ENCODE results near the gene TRPM1. TPM values are rescaled to one million over a fixed set of nuclear protein-coding genes. Genes with fewer than 3 reads are reported as not detected.
A peak's percentile ranks its signal among the peaks of the same experiment; 100 is the strongest.

Gene TRPM1
- total RNA-seq, 2 donors from 2014 or later = not detected

DNA sequence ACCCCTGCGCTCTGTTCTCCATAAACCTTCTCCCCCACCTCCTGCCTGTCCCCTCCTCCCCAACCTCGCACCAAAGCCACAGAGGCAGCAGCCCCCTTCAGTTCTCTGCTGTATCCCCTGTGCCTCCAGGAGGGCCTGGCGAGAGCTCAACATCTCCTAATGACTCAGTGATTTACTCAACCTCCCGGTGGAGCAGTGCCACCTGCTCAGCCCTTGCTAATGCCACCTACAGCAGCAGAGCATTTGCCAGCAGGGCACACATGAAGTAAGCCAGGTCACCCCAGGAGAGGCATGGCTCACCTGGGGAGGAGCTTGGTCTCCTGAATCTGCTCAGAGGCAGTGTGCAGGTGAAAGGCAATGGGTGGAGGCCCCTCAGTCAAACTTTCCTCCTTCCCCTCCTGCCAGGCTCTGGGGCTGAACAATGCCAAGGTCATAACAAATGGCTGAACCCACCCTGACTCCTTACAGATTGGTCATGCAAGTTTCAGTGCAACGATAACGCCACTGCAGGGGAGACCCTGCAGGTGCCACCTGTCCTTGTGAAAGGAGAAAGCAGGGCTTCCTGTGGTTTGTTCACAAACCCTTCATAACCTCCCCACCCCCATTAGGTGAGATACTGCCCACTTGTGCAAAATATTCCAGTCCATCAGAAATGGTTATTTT, 19.8 kb downstream of the TRPM1 start:
- no peak overlapping the region for H3K4me3 ChIP-seq
- H3K27ac ChIP-seq = no peak overlapping the region
- H3K4me1 ChIP-seq = peaks cover 9% of the 10 kb centered on the region
- H3K9ac ChIP-seq (ENCODE audit: low read depth in 2 of 2, low read length in 2 of 2) = peak overlapping the region in 1 of 2 donors; percentile 28
- DNase-seq = peak; percentile 46
- no peak for TF ChIP-seq CTCF (IDR thresholded peaks at IDR 0.05)
- no peaks in the 10 kb centered on the region for H3K27me3 ChIP-seq
- H3K9me3 ChIP-seq = no peaks in the 10 kb centered on the region
- no peaks in the 10 kb centered on the region for H3K36me3 ChIP-seq
- intact Hi-C loops (cut with DNase I) = no loop called here

- Histone ChIP-seq H3K4me1 (peaks cover 9% of the 10 kb centered on the region), H3K9me3 (no peaks in the 10 kb centered on the region), H3K9ac (ENCODE audit: low read depth in 2 of 2, low read length in 2 of 2) (no peak overlapping the region), H3K27me3 (no peaks in the 10 kb centered on the region), H3K27ac (no peak overlapping the region), H3K36me3 (no peaks in the 10 kb centered on the region), H3K4me3 (no peak overlapping the region)
- no peak for TF ChIP-seq CTCF (IDR thresholded peaks at IDR 0.05)
- DNase-seq = no peak
- intact Hi-C loops (cut with DNase I) = no loop called here
Observed at GRCh38 chr15:31081056-31081455, 20.5 kb downstream of the TRPM1 start.

DNA sequence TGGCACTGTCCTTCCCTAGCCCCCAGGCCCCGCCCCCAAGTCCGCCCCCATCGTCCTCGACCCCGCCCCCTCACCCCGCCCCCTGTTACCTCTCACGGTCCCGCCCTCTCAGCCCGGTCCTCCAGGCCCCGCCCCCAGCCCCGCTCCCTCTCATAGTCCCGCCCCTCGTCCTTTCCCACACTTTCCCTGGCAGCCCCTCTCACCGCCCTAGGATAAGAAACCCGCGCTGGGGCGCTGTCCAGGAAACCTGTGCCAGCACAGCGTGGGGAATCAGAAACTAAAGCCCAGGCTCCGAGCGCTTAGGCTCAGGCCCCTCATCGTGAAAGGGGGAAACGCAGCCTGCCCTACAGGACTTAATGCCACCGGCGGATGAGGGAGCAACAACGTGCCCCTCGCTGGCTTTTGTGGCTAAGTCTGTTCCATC, 20.9 kb downstream of the TRPM1 start:
- H3K36me3 ChIP-seq = no peaks in the 10 kb centered on the region
- no peak overlapping the region for H3K27ac ChIP-seq
- H3K9me3 ChIP-seq = no peaks in the 10 kb centered on the region
- peaks cover 9% of the 10 kb centered on the region for H3K4me1 ChIP-seq
- H3K4me3 ChIP-seq = no peak overlapping the region
- intact Hi-C loops (cut with DNase I) = no loop called here
- no peaks in the 10 kb centered on the region for H3K27me3 ChIP-seq
- DNase-seq = peak; percentile 58
- TF ChIP-seq CTCF (IDR thresholded peaks at IDR 0.05) = no peak
- no peak overlapping the region for H3K9ac ChIP-seq (ENCODE audit: low read depth in 2 of 2, low read length in 2 of 2)

GRCh38 chr15:31079519-31079918, 22.0 kb downstream of the TRPM1 start:
- H3K27ac ChIP-seq = no peak overlapping the region
- peaks cover 9% of the 10 kb centered on the region for H3K4me1 ChIP-seq
- no peak for TF ChIP-seq CTCF (IDR thresholded peaks at IDR 0.05)

GRCh38 chr15:31078471-31078870, 23.1 kb downstream of the TRPM1 start:
- no peak for DNase-seq
- no peaks in the 10 kb centered on the region for H3K9me3 ChIP-seq
- no peaks in the 10 kb centered on the region for H3K27me3 ChIP-seq
- TF ChIP-seq CTCF (IDR thresholded peaks at IDR 0.05) = no peak
- no peak overlapping the region for H3K4me3 ChIP-seq
- H3K9ac ChIP-seq (ENCODE audit: low read depth in 2 of 2, low read length in 2 of 2) = no peak overlapping the region
- intact Hi-C loops (cut with DNase I) = no loop called here
- no peaks in the 10 kb centered on the region for H3K36me3 ChIP-seq
- peaks cover 4% of the 10 kb centered on the region for H3K4me1 ChIP-seq
- no peak overlapping the region for H3K27ac ChIP-seq

More at GRCh38 chr15:31079519-31079918, 22.0 kb downstream of the TRPM1 start:
- no peaks in the 10 kb centered on the region for H3K9me3 ChIP-seq
- intact Hi-C loops (cut with DNase I) = no loop called here
- DNase-seq = no peak
- H3K36me3 ChIP-seq = no peaks in the 10 kb centered on the region
- no peak overlapping the region for H3K9ac ChIP-seq (ENCODE audit: low read depth in 2 of 2, low read length in 2 of 2)
- no peaks in the 10 kb centered on the region for H3K27me3 ChIP-seq
- H3K4me3 ChIP-seq = no peak overlapping the region
